ENCODE data around the gene SUFU.

- TF ChIP-seq CTCF (IDR thresholded peaks at IDR 0.05) (no peak), POLR2A (IDR thresholded peaks at IDR 0.05) (no peak), POLR2AphosphoS5 (IDR thresholded peaks at IDR 0.05; ENCODE audit: insufficient read depth in 1 of 2, low read depth in 1 of 2) (no peak)
Measured at GRCh38 chr10:102538811-102539210, 35.0 kb downstream of the SUFU start.

Measured in vagina (tissue), 2 donors.